Parathyroid adenoma (tissue), 2 donors: ENCODE measurements around the gene AHSP.

Experiments used
- H2AFZ ChIP-seq: fragments of 300-600 bp; sonication (generic); one replicate; pipeline ENCODE4 v1.7.0; 2017; ENCODE audit warnings: antibody characterized with exemption, mild to moderate bottlenecking
- H3K27ac ChIP-seq: fragments of 300-600 bp; sonication (generic); one replicate; pipeline ENCODE4 v1.7.0; 2017
- H3K27me3 ChIP-seq: fragments of 300-600 bp; sonication (generic); one replicate; pipeline ENCODE4 v1.7.0; 2017; ENCODE audit warnings: low read length; ENCODE audit not compliant: control insufficient read depth, insufficient read depth
- H3K36me3 ChIP-seq: fragments of 300-600 bp; sonication (generic); one replicate; pipeline ENCODE4 v1.7.0; 2017; ENCODE audit warnings: low read length; ENCODE audit not compliant: control insufficient read depth, insufficient read depth
- H3K4me1 ChIP-seq: fragments of 300-600 bp; sonication (generic); one replicate; pipeline ENCODE4 v1.7.0; 2017; ENCODE audit warnings: control low read depth
- H3K4me2 ChIP-seq: fragments of 300-600 bp; sonication (generic); one replicate; pipeline ENCODE4 v1.7.0; 2017; ENCODE audit warnings: low read length
- H3K4me3 ChIP-seq: fragments of 300-600 bp; sonication (generic); one replicate; pipeline ENCODE4 v1.7.0; 2017; ENCODE audit warnings: low read depth, low read length
- H3K79me2 ChIP-seq: fragments of 300-600 bp; sonication (generic); one replicate; pipeline ENCODE4 v1.7.0; 2017; ENCODE audit warnings: control low read depth
- H3K9ac ChIP-seq: fragments of 300-600 bp; sonication (generic); one replicate; pipeline ENCODE4 v1.7.0; 2017; ENCODE audit warnings: mild to moderate bottlenecking
- H3K9me3 ChIP-seq: fragments of 300-600 bp; sonication (generic); one replicate; pipeline ENCODE4 v1.7.0; 2017; ENCODE audit warnings: low read length; ENCODE audit not compliant: control insufficient read depth
- TF ChIP-seq, protein P1 (sequence below): fragments of 300-600 bp; sonication (generic); IDR thresholded peaks from one replicate; pipeline ENCODE4 v1.7.0; 2017; ENCODE audit warnings: antibody characterized with exemption, mild to moderate bottlenecking
- donor health status: primary hyperparathyroidism.

AHSP gene

DNA sequence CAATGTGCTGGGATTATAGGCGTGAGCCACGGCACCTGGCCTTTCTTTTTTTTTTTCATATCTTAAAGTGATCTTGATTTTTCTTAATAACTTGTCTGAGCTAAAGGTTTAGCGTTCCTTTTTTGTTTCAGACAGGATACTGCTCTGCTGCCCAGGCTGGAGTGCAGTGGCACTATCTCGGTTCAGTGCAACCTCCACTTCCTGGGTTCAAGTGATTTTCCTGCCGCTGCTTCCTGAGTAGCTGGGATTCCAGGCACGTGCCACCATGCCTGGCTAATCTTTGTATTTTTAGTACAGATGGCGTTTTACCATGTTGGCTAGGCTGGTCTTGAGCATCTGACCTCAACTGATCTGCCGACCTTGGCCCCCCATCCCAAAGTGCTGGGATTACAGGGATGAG is 23.5 kb upstream of the AHSP start:
- H3K79me2 ChIP-seq, result peaks cover 19% of the 10 kb centered on the region
- no peak overlapping the region for H2AFZ ChIP-seq
- no peak overlapping the region for H3K27ac ChIP-seq
- H3K9ac ChIP-seq, result no peak overlapping the region
- TF ChIP-seq, protein P1, sequence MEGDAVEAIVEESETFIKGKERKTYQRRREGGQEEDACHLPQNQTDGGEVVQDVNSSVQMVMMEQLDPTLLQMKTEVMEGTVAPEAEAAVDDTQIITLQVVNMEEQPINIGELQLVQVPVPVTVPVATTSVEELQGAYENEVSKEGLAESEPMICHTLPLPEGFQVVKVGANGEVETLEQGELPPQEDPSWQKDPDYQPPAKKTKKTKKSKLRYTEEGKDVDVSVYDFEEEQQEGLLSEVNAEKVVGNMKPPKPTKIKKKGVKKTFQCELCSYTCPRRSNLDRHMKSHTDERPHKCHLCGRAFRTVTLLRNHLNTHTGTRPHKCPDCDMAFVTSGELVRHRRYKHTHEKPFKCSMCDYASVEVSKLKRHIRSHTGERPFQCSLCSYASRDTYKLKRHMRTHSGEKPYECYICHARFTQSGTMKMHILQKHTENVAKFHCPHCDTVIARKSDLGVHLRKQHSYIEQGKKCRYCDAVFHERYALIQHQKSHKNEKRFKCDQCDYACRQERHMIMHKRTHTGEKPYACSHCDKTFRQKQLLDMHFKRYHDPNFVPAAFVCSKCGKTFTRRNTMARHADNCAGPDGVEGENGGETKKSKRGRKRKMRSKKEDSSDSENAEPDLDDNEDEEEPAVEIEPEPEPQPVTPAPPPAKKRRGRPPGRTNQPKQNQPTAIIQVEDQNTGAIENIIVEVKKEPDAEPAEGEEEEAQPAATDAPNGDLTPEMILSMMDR, result no peak
- H3K9me3 ChIP-seq, result no peaks in the 10 kb centered on the region
- no peaks in the 10 kb centered on the region for H3K27me3 ChIP-seq
- H3K4me2 ChIP-seq, result no peak overlapping the region
- H3K4me3 ChIP-seq, result no peak overlapping the region
- no peaks in the 10 kb centered on the region for H3K36me3 ChIP-seq
- H3K4me1 ChIP-seq, result peaks cover 3% of the 10 kb centered on the region

DNA sequence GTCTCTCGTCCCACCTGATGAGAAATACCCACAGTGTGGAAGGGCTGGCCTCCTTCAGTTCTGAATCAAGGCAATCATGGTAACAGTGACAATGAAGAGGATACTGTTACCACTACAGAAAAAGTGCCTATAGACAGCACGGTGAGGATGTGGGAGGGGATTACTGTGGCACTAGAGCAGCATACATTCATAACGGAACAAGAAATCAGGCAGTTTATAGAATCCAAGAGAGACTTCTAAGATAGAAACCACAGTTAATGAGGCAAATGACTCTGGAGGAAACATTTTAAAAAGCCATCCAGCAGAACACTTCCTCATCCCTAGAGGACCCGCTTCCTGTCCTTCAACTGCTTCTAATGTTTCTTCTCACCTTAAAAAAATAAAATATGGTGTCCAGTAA is 22.2 kb upstream of the AHSP start:
- peaks cover 7% of the 10 kb centered on the region for H3K4me1 ChIP-seq
- no peak overlapping the region for H3K4me3 ChIP-seq
- no peak overlapping the region for H3K9ac ChIP-seq
- H3K4me2 ChIP-seq, result no peak overlapping the region
- peaks cover 11% of the 10 kb centered on the region for H3K79me2 ChIP-seq
- TF ChIP-seq, protein P1, result no peak
- no peaks in the 10 kb centered on the region for H3K9me3 ChIP-seq
- no peak overlapping the region for H2AFZ ChIP-seq
- H3K36me3 ChIP-seq, result no peaks in the 10 kb centered on the region
- no peak overlapping the region for H3K27ac ChIP-seq
- no peaks in the 10 kb centered on the region for H3K27me3 ChIP-seq

DNA sequence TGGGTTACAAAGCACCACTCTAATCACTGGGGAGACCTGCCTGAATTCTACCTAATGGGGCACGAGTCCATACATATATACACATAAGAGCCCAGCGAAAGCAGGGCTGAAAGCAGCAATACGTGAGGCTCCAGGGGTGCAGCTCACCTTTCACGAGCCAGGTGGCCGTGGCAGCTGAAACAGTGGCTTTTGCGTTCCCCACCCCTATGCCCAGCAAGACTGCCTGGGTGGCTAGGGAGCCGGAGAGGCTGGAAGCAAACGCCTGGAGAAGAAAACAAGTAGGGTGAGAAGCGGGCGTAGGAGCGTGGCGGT is 20.1 kb upstream of the AHSP start:
- Histone ChIP-seq H2AFZ (peak overlapping the region; percentile 79), H3K4me2 (peak overlapping the region; percentile 89), H3K79me2 (peaks cover 6% of the 10 kb centered on the region), H3K9me3 (no peaks in the 10 kb centered on the region), H3K4me3 (peak overlapping the region; percentile 81), H3K27ac (peak overlapping the region; percentile 84), H3K27me3 (no peaks in the 10 kb centered on the region), H3K4me1 (peaks cover 7% of the 10 kb centered on the region), H3K36me3 (no peaks in the 10 kb centered on the region), H3K9ac (peak overlapping the region; percentile 79)
- TF ChIP-seq, protein P1, result no peak

DNA sequence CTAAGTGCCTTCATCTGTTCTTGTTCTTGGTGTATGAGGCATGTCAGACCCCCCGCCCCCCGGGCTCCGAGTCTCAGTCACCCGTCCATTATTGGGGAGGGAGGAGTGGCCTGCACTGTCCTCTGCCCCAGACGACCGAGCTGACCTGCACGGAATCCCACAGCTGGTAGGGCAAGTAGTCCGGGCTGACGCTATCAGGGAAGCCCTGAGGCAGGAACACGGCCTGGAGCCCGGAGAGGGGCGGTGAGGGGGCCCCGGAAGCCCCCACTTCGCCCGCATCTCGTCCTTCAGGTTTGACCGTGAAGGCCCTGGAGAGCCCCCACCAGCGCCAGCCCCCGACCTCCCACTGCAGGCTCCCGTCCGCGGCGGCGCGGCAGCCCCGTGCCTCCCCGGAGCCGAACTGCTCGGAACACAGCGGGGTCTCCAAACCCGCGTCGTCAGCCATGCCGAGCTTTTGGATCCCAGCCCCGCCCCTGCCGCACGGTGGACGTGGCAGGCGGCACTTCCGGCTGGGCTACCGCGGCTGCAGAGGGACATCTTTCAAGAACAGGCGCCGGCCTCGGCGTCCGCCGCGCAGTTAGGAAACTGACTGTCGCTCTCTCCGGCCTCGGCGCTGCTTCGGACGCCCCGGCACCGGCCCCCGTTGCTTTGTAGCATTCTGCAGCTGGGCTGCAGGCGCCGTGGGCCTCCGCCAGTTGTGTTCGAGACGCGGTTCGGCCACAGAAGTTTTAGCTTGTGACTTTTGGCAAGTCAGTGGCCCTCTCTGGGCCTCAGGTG is 19.6 kb upstream of the AHSP start, which contains the start of gene RUSF1:
RUSF1 (minus strand) TSS at position 463 of the 777 bp plus-strand sequence; CDS start at position 445, 18 bp downstream.
- H3K4me3 ChIP-seq, result peak within 1 kb of the TSS; percentile 81
- peak within 1 kb of the TSS; percentile 79 for H3K9ac ChIP-seq
- H2AFZ ChIP-seq, result peak within 1 kb of the TSS; percentile 79
- H3K36me3 ChIP-seq, result no peaks in the 10 kb centered on the region
- no peaks in the 10 kb centered on the region for H3K9me3 ChIP-seq
- TF ChIP-seq, protein P1, result no peak
- peaks cover 7% of the 10 kb centered on the region for H3K4me1 ChIP-seq
- peak within 1 kb of the TSS; percentile 89 for H3K4me2 ChIP-seq
- peak within 1 kb of the TSS; percentile 84 for H3K27ac ChIP-seq
- peaks cover 6% of the 10 kb centered on the region for H3K79me2 ChIP-seq
- H3K27me3 ChIP-seq, result no peaks in the 10 kb centered on the region
